ENCODE results near the gene EHHADH.
"Not testable (repeated sequence)": the region's sequence is repeated elsewhere in the genome, so short reads cannot be mapped to it uniquely, and the experiment has no call there.

Gene EHHADH

GRCh38 chr3:185253133-185253532 lies 716 bp downstream of the EHHADH start:
- DNase-seq (ENCODE audit: low spot score), result not testable (repeated sequence)

DNA sequence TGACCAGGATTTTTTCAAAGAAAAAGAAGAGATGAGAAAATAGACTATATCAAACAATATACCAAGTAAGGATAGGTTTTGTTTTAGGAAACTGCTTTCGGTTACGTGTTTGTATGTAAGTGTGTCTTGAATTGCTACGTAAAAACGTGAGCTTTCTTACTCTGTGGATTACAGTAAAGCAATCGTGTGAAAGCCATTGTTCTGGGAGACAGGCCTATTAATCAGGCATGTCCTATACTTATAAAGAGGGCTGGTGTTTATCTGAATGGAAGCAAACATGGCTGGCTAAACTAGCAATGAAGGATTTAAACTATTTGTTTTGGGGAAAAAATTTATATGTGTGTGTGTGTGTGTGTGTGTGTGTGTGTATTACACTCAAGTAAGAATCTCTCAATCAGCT lies 2.6 kb downstream of the EHHADH start:
- DNase-seq (ENCODE audit: low spot score), result no peak

- no peak for DNase-seq (ENCODE audit: low spot score)
Measured at GRCh38 chr3:185250653-185251052, 3.2 kb downstream of the EHHADH start.

DNA sequence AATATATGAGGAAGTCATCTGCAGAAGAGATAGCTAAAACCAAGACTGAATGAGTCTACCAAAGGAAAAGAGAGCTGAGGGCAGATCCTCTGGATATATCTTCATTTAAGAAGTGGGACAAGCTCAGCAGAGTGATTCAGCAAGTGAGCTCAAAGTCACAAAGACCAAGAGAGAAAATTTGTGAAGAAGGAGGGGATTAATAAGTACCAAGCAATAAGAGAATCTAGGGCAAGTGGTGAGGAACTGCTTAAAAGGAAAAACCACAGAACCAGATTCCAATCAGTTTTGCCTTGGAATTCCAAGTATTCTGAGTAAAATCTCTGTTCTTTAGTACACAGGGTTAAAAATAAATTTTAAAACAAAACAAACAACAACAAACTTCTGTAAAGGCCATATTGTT lies 3.6 kb downstream of the EHHADH start:
- DNase-seq (ENCODE audit: low spot score), result no peak

DNA sequence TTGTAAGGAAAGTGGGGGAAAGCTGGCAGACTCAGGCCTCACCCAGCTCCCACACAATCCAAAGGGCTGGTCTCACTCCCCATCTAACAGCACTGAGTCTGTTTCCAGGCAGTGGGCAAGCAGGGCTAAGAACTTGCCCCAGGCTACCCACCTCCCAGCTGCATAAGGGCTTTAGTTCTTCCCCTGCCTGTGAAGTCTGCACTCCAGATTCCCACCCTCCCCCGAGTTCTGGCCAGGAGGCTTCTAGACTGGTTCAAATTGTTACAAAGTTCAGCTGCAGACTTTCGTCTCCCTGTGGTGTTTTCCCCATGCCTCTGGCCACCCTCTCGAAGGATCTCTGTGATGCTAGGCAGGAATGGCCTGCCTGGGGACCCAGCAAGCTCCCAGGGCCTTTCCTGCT lies 11.2 kb downstream of the EHHADH start:
- no peak for DNase-seq (ENCODE audit: low spot score)

DNA sequence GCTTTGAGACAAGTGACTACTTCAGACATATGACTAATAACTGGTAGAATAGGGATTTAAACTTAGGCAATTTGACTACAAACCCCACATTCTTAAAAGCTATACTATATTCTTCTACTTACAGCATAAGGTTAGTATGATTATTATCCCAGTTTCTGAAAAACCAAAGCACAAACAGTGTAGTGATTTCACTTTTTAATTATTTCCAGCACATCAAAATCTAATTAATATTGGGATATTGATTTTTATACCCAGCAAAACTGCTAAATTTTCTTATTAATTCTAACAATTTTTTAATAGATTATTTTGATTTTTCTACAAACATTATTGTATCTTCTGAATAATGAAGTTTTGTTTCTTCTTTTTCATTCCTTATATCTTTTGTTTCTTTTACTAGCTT lies 16.9 kb downstream of the EHHADH start:
- DNase-seq (ENCODE audit: low spot score), result no peak

GRCh38 chr3:185233328-185233727 lies 20.5 kb downstream of the EHHADH start:
- DNase-seq (ENCODE audit: low spot score), result no peak

DNA sequence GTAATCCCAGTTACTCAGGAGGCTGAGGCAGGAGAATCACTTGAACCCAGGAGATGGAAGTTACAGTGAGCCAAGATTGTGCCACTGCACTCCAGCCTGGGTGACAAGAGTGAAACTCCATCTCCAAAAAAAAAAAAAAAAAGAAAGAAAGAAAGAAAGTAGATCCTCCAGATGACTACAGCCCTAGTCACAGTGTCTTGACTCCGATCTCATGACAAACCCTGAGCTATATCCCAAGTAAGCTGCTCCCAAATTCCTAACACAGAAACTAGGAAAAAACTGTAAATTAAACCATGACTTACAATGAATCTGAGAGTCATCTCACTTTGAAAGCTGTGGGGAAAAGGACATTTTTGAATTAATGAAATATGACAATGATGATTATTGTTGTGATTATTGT lies 27.3 kb downstream of the EHHADH start:
- DNase-seq (ENCODE audit: low spot score), result not testable (repeated sequence)

- DNase-seq (ENCODE audit: low spot score), result no peak
Measured at GRCh38 chr3:185225523-185225922, 28.3 kb downstream of the EHHADH start.

- no peak for DNase-seq (ENCODE audit: low spot score)
Measured at GRCh38 chr3:185225080-185225479, 28.8 kb downstream of the EHHADH start.

GRCh38 chr3:185221203-185221602 lies 32.6 kb downstream of the EHHADH start:
- no peak for DNase-seq (ENCODE audit: low spot score)

GRCh38 chr3:185216607-185216958 lies 37.3 kb downstream of the EHHADH start:
- DNase-seq (ENCODE audit: low spot score), result no peak

DNA sequence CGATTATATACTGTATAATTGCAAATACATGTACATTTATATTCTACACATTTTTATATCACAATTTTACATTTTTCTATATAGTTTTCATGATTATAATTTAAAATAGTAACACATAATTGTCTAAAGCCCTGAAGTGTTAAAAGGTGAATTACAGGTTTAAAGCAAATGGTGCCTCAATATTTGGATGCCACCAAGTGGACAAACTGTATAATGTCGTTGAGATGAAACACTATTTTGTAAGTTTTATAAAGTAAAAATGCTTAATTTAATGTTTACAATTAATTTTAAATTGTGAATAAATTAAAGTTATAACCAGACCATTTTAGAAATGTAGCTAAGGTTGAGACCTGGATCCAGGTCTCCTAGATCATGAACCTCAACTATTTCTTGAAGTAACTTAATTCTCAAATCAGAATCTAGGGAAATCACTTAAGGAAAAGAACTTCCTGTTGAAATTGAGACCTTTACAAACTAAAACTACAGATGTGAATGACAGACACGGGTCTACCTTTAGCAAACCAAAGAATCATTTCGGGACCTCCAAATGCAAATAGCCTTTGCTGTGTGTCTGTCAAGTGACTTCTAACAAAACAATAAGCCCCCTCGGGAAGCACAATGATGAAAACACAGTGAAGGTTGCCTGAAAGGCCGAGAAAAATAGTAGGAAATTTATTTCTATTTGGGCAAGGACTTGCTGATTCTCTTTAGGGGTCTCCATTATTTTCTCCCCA lies 37.8 kb downstream of the EHHADH start:
- no peak for DNase-seq (ENCODE audit: low spot score)

- no peak for DNase-seq (ENCODE audit: low spot score)
Measured at GRCh38 chr3:185212559-185212958, 41.3 kb downstream of the EHHADH start.

DNA sequence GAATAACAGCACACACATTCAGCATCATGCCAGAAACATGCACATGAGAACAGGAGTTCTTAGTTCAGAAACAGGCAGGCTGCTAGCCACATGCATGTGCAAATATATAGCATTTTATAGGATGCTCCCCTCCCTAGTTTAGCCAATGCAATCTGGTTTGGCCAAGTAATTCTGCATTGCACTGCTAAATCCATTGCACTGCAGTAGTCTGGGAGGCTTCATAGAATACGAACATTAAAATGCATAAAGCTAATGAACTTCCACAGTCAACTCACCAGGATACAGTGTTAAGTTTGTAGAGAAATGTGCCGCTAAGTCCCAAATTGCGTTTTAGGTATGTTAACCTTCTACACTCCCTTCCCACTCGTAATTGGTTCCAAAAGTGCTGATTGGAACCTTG lies 41.8 kb downstream of the EHHADH start:
- DNase-seq (ENCODE audit: low spot score), result no peak

- DNase-seq (ENCODE audit: low spot score), result peak; percentile 13
Measured at GRCh38 chr3:185210621-185211142, 43.2 kb downstream of the EHHADH start.

- DNase-seq (ENCODE audit: low spot score), result no peak
Measured at GRCh38 chr3:185208823-185209222, 45.0 kb downstream of the EHHADH start.

- DNase-seq (ENCODE audit: low spot score), result peak; percentile 30
Measured at GRCh38 chr3:185207931-185208746, 45.7 kb downstream of the EHHADH start.

- no peak for DNase-seq (ENCODE audit: low spot score)
Measured at GRCh38 chr3:185207481-185207880, 46.4 kb downstream of the EHHADH start.

DNA sequence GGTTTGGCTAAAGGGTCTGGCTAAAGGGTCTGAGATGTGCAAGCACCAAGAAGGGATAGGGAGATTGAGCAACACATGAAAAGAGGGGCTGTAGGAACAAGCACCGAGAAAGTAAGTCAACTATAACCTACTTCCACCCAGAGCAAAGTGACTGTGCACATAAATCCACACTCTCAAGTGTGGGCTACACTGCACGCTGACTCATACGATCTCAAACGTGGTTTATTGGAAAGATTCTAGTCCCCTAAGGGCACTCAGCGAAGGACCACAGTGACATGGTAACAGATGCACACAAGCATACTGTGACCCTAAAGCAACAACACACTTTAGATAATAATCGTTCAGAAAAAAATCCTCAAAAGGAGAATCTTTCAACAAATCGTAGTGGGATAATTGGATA lies 48.0 kb downstream of the EHHADH start:
- DNase-seq (ENCODE audit: low spot score), result no peak

- no peak for DNase-seq (ENCODE audit: low spot score)
Measured at GRCh38 chr3:185204894-185205293, 49.0 kb downstream of the EHHADH start.

GRCh38 chr3:185200639-185201038 lies 53.2 kb downstream of the EHHADH start:
- no peak for DNase-seq (ENCODE audit: low spot score)

- DNase-seq (ENCODE audit: low spot score), result no peak
Measured at GRCh38 chr3:185199671-185200070, 54.2 kb downstream of the EHHADH start.
